CD4-positive, alpha-beta T cell treated with Interleukin-15 for 4 hours (primary cell): ENCODE results near the gene ZBTB34.

ENCODE experiments used
- DNase-seq: peaks from one replicate; pipeline ENCODE4 v3.0.0-alpha.2; 2020; ENCODE audit warnings: low spot score

Gene ZBTB34

GRCh38 chr9:126876531-126876930 is 16.1 kb downstream of the ZBTB34 start:
- DNase-seq: no peak

- no peak for DNase-seq
Measured at GRCh38 chr9:126877418-126877817, 17.0 kb downstream of the ZBTB34 start.

- DNase-seq: no peak
Measured at GRCh38 chr9:126879288-126879687, 18.8 kb downstream of the ZBTB34 start.

- DNase-seq: no peak
Measured at GRCh38 chr9:126880226-126880946, 19.9 kb downstream of the ZBTB34 start.

- DNase-seq: no peak
Measured at GRCh38 chr9:126880947-126881332, 20.5 kb downstream of the ZBTB34 start.

GRCh38 chr9:126882746-126883145 is 22.3 kb downstream of the ZBTB34 start:
- no peak for DNase-seq

- DNase-seq: no peak
Measured at GRCh38 chr9:126883636-126884035, 23.2 kb downstream of the ZBTB34 start.

- DNase-seq: no peak
Measured at GRCh38 chr9:126885131-126885641, 24.7 kb downstream of the ZBTB34 start.

GRCh38 chr9:126886034-126886822 is 25.8 kb downstream of the ZBTB34 start:
- DNase-seq: no peak

GRCh38 chr9:126886897-126887296 is 26.5 kb downstream of the ZBTB34 start:
- no peak for DNase-seq

GRCh38 chr9:126891676-126892075 is 31.2 kb downstream of the ZBTB34 start:
- DNase-seq: no peak

GRCh38 chr9:126893079-126893478 is 32.6 kb downstream of the ZBTB34 start:
- DNase-seq: no peak

- no peak for DNase-seq
Measured at GRCh38 chr9:126894052-126894603, 33.7 kb downstream of the ZBTB34 start.

- DNase-seq: no peak
Measured at GRCh38 chr9:126902210-126902609, 41.8 kb downstream of the ZBTB34 start.

- DNase-seq: no peak
Measured at GRCh38 chr9:126904586-126904985, 44.1 kb downstream of the ZBTB34 start.

GRCh38 chr9:126906091-126906490 is 45.7 kb downstream of the ZBTB34 start:
- DNase-seq: no peak

- no peak for DNase-seq
Measured at GRCh38 chr9:126907058-126907457, 46.6 kb downstream of the ZBTB34 start.

- DNase-seq: peak; percentile 92
Measured at GRCh38 chr9:126914458-126915280, 54.2 kb downstream of the ZBTB34 start, which contains the start of gene RALGPS1. Gene RALGPS1 (plus strand): TSS chr9:126914782. CDS start chr9:126962290, 47,508 bp downstream.

- DNase-seq: peak; percentile 40
Measured at GRCh38 chr9:126915281-126915816, 54.9 kb downstream of the ZBTB34 start.

GRCh38 chr9:126915846-126916543 is 55.6 kb downstream of the ZBTB34 start:
- no peak for DNase-seq

GRCh38 chr9:126916909-126917308 is 56.5 kb downstream of the ZBTB34 start:
- DNase-seq: no peak
